Loucy (cell line): Measurements from ENCODE around the gene LBH.

ENCODE experiments used
- H2AFZ ChIP-seq: fragments of 200-600 bp; sonication (generic); 2 replicates; pipeline ENCODE4 v1.6.0; 2016; ENCODE audit warnings: antibody characterized with exemption, mild to moderate bottlenecking, low read length, moderate library complexity
- H3F3A ChIP-seq: fragments of 200-600 bp; 2 replicates; pipeline ENCODE4 v1.6.0; 2016; ENCODE audit warnings: antibody characterized with exemption, low read depth, mild to moderate bottlenecking
- H3K27me3 ChIP-seq: fragments of 200-600 bp; sonication (generic); 2 replicates; pipeline ENCODE4 v1.6.1; 2014; ENCODE audit warnings: low read length, mild to moderate bottlenecking; ENCODE audit not compliant: insufficient read depth, poor library complexity, severe bottlenecking
- H3K36me3 ChIP-seq: fragments of 200-600 bp; sonication (generic); 2 replicates; pipeline ENCODE4 v1.6.1; 2016; ENCODE audit warnings: low read length; ENCODE audit not compliant: insufficient read depth
- H3K4me1 ChIP-seq: fragments of 200-600 bp; sonication (generic); 2 replicates; pipeline ENCODE4 v1.5.1; 2014; ENCODE audit warnings: low read length, mild to moderate bottlenecking; ENCODE audit not compliant: insufficient read depth, poor library complexity, severe bottlenecking
- H3K4me2 ChIP-seq: fragments of 200-600 bp; sonication (generic); 2 replicates; pipeline ENCODE4 v1.6.0; 2014; ENCODE audit warnings: antibody characterized with exemption, low read length, low read depth, mild to moderate bottlenecking; ENCODE audit not compliant: poor library complexity, severe bottlenecking
- H3K4me3 ChIP-seq: fragments of 200-600 bp; sonication (generic); 2 replicates; pipeline ENCODE4 v1.5.1; 2014; ENCODE audit warnings: low read length, mild to moderate bottlenecking, mixed read lengths; ENCODE audit not compliant: poor library complexity, severe bottlenecking
- H3K79me2 ChIP-seq: fragments of 200-600 bp; sonication (generic); 2 replicates; pipeline ENCODE4 v1.6.1; 2014; ENCODE audit warnings: low read length; ENCODE audit not compliant: insufficient read depth
- H3K9ac ChIP-seq: fragments of 200-600 bp; sonication (generic); 2 replicates; pipeline ENCODE4 v1.6.0; 2014; ENCODE audit warnings: mild to moderate bottlenecking, low read depth, low read length, moderate library complexity; ENCODE audit not compliant: poor library complexity, severe bottlenecking
- H3K9me2 ChIP-seq: fragments of 200-600 bp; sonication (generic); replicated peaks from 2 replicates; pipeline ENCODE4 v1.6.1; 2016; ENCODE audit warnings: low read depth, low read length, mixed read lengths
- H3K9me3 ChIP-seq: fragments of 200-600 bp; sonication (generic); 2 replicates; pipeline ENCODE4 v1.6.1; 2014; ENCODE audit warnings: mild to moderate bottlenecking, antibody characterized with exemption, low read length, low read depth; ENCODE audit not compliant: insufficient read depth
- H4K20me1 ChIP-seq: fragments of 200-600 bp; sonication (generic); 2 replicates; pipeline ENCODE4 v1.6.0; 2014; ENCODE audit warnings: antibody characterized with exemption, low read length, mild to moderate bottlenecking; ENCODE audit not compliant: insufficient read depth, poor library complexity, severe bottlenecking
- EZH2phosphoT487 ChIP-seq: fragments of 200-600 bp; IDR thresholded peaks from 2 replicates; pipeline ENCODE4 v1.6.1; 2018; ENCODE audit warnings: antibody characterized with exemption, mild to moderate bottlenecking, moderate library complexity, borderline replicate concordance
- TF ChIP-seq, protein P1 (sequence below): fragments of 200-600 bp; sonication (generic); conservative IDR thresholded peaks from 2 replicates; pipeline ENCODE4 v1.5.1; 2014; ENCODE audit warnings: mild to moderate bottlenecking, antibody characterized with exemption, low read length

LBH gene

DNA sequence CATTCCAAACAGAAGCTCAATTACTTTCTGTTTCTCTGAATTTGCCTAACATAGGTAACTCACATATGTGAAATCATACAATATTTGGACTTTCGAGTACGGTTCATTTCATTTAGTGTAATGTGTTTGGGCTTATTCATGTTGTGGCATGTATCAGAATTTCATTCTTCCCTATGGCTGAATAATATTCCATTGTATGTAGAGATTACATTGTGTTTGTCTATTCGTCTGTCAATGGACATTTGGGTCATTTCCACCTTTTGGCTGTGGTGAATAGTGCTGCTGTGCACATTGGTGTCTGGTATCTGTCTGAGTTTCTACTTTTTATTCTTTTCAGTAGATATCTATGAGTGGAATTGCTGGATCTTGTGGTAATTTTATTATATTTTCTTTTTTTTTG, 43.9 kb downstream of the LBH start:
- no peaks in the 10 kb centered on the region for H3F3A ChIP-seq
- no peaks in the 10 kb centered on the region for H3K27me3 ChIP-seq
- no peak overlapping the region for H3K4me2 ChIP-seq
- H2AFZ ChIP-seq = no peak overlapping the region
- no peaks in the 10 kb centered on the region for H3K79me2 ChIP-seq
- no peaks in the 10 kb centered on the region for H4K20me1 ChIP-seq
- no peaks in the 10 kb centered on the region for H3K9me2 ChIP-seq
- no peak overlapping the region for H3K4me3 ChIP-seq
- H3K9me3 ChIP-seq = no peaks in the 10 kb centered on the region
- H3K9ac ChIP-seq = no peak overlapping the region
- no peaks in the 10 kb centered on the region for H3K36me3 ChIP-seq
- TF ChIP-seq, protein P1, sequence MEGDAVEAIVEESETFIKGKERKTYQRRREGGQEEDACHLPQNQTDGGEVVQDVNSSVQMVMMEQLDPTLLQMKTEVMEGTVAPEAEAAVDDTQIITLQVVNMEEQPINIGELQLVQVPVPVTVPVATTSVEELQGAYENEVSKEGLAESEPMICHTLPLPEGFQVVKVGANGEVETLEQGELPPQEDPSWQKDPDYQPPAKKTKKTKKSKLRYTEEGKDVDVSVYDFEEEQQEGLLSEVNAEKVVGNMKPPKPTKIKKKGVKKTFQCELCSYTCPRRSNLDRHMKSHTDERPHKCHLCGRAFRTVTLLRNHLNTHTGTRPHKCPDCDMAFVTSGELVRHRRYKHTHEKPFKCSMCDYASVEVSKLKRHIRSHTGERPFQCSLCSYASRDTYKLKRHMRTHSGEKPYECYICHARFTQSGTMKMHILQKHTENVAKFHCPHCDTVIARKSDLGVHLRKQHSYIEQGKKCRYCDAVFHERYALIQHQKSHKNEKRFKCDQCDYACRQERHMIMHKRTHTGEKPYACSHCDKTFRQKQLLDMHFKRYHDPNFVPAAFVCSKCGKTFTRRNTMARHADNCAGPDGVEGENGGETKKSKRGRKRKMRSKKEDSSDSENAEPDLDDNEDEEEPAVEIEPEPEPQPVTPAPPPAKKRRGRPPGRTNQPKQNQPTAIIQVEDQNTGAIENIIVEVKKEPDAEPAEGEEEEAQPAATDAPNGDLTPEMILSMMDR = no peak
- no peak for TF ChIP-seq EZH2phosphoT487
- peaks cover 16% of the 10 kb centered on the region for H3K4me1 ChIP-seq

DNA sequence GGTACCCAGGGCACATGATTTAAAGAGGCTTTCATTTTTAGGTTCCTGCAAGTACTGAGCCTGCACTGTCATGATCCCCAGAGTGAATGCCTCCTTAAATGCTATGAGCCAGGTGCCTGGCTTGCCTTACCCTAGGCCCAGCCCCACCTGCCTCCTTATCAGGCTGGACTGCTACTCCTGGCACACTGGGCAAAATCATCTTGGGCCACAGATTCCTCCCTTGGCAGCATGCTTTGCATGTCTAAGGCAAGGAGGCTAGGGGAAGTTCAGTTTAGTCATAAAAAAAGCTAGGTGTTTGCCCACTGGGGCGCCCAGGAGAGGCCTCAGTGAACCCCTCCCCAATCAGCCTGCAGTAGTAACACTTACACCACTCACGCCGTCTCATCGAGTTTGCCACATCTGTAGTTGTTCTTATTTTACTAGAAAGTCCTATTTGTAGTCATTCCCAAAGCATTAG, 45.1 kb downstream of the LBH start:
- Histone ChIP-seq H3F3A (no peaks in the 10 kb centered on the region), H3K9me3 (no peaks in the 10 kb centered on the region), H3K9ac (no peak overlapping the region), H3K4me3 (no peak overlapping the region), H3K4me1 (peaks cover 16% of the 10 kb centered on the region), H2AFZ (no peak overlapping the region), H3K27me3 (no peaks in the 10 kb centered on the region), H3K4me2 (no peak overlapping the region), H4K20me1 (no peaks in the 10 kb centered on the region), H3K36me3 (no peaks in the 10 kb centered on the region), H3K79me2 (no peaks in the 10 kb centered on the region), H3K9me2 (no peaks in the 10 kb centered on the region)
- no peak for TF ChIP-seq EZH2phosphoT487
- TF ChIP-seq, protein P1 = no peak

- Histone ChIP-seq H3K4me1 (peaks cover 16% of the 10 kb centered on the region), H3K9ac (no peak overlapping the region), H3K4me2 (no peak overlapping the region)
Observed at GRCh38 chr2:30277582-30277981, 46.2 kb downstream of the LBH start.

More at GRCh38 chr2:30277582-30277981, 46.2 kb downstream of the LBH start:
- Histone ChIP-seq H2AFZ (0 out of 2 replicates have a peak overlapping the region, but pooled peaks have one; percentile 21), H4K20me1 (no peaks in the 10 kb centered on the region), H3K9me3 (no peaks in the 10 kb centered on the region), H3K36me3 (no peaks in the 10 kb centered on the region), H3K79me2 (no peaks in the 10 kb centered on the region), H3F3A (no peaks in the 10 kb centered on the region), H3K9me2 (no peaks in the 10 kb centered on the region), H3K4me3 (no peak overlapping the region), H3K27me3 (no peaks in the 10 kb centered on the region)
- TF ChIP-seq, protein P1 = no peak
